ENCODE results near the gene TREX2.

Gene TREX2

GRCh38 chrX:153411988-153412574, 33.8 kb downstream of the TREX2 start:
- peak; percentile 48; the same call in 2 of the 3 replicates for ATAC-seq (ENCODE audit: low read depth)
- no peak overlapping the region for H3K27ac ChIP-seq (ENCODE audit: poor library complexity, severe bottlenecking)

GRCh38 chrX:153411255-153411987, 34.4 kb downstream of the TREX2 start, which contains the start of gene ZFP92:
TSS of gene ZFP92 (plus strand) at chrX:153411472. CDS start at chrX:153418323, 6,851 bp downstream.
- TF ChIP-seq CTCF (IDR thresholded peaks at IDR 0.05; ENCODE audit: poor library complexity, severe bottlenecking), result no peak
- peak; percentile 48 for ATAC-seq (ENCODE audit: low read depth)

More at GRCh38 chrX:153411988-153412574, 33.8 kb downstream of the TREX2 start:
- H3K4me3 ChIP-seq (ENCODE audit: severe bottlenecking), result peak overlapping the region; percentile 37
- H3K9me3 ChIP-seq (ENCODE audit: severe bottlenecking), result no peaks in the 10 kb centered on the region
- no peaks in the 10 kb centered on the region for H3K36me3 ChIP-seq (ENCODE audit: low read depth)
- H3K27me3 ChIP-seq (ENCODE audit: insufficient read depth, poor library complexity, severe bottlenecking), result no peaks in the 10 kb centered on the region
- DNase-seq (ENCODE audit: low spot score), result no peak
- no peaks in the 10 kb centered on the region for H3K4me1 ChIP-seq (ENCODE audit: insufficient read depth, poor library complexity, severe bottlenecking)
- TF ChIP-seq CTCF (IDR thresholded peaks at IDR 0.05; ENCODE audit: poor library complexity, severe bottlenecking), result no peak

GRCh38 chrX:153410888-153411254, 35.0 kb downstream of the TREX2 start:
- H3K36me3 ChIP-seq (ENCODE audit: low read depth), result no peaks in the 10 kb centered on the region
- DNase-seq (ENCODE audit: low spot score) (no peak), ATAC-seq (ENCODE audit: low read depth) (no peak)
- H3K9me3 ChIP-seq (ENCODE audit: severe bottlenecking), result no peaks in the 10 kb centered on the region
- no peak for TF ChIP-seq CTCF (IDR thresholded peaks at IDR 0.05; ENCODE audit: poor library complexity, severe bottlenecking)
- H3K27me3 ChIP-seq (ENCODE audit: insufficient read depth, poor library complexity, severe bottlenecking), result no peaks in the 10 kb centered on the region
- H3K4me3 ChIP-seq (ENCODE audit: severe bottlenecking), result peak overlapping the region; percentile 37
- H3K27ac ChIP-seq (ENCODE audit: poor library complexity, severe bottlenecking), result no peak overlapping the region
- H3K4me1 ChIP-seq (ENCODE audit: insufficient read depth, poor library complexity, severe bottlenecking), result no peaks in the 10 kb centered on the region

More at GRCh38 chrX:153411255-153411987, 34.4 kb downstream of the TREX2 start, which contains the start of gene ZFP92:
- Histone ChIP-seq H3K4me3 (ENCODE audit: severe bottlenecking) (peak within 1 kb of the TSS; percentile 37), H3K27ac (ENCODE audit: poor library complexity, severe bottlenecking) (no peak within 1 kb of the TSS), H3K27me3 (ENCODE audit: insufficient read depth, poor library complexity, severe bottlenecking) (no peaks in the 10 kb centered on the region), H3K9me3 (ENCODE audit: severe bottlenecking) (no peaks in the 10 kb centered on the region), H3K36me3 (ENCODE audit: low read depth) (no peaks in the 10 kb centered on the region), H3K4me1 (ENCODE audit: insufficient read depth, poor library complexity, severe bottlenecking) (no peaks in the 10 kb centered on the region)
- DNase-seq (ENCODE audit: low spot score), result no peak

GRCh38 chrX:153410373-153410772, 35.5 kb downstream of the TREX2 start:
- no peaks in the 10 kb centered on the region for H3K4me1 ChIP-seq (ENCODE audit: insufficient read depth, poor library complexity, severe bottlenecking)
- ATAC-seq (ENCODE audit: low read depth), result no peak

More at GRCh38 chrX:153410373-153410772, 35.5 kb downstream of the TREX2 start:
- no peak for DNase-seq (ENCODE audit: low spot score)
- Histone ChIP-seq H3K27me3 (ENCODE audit: insufficient read depth, poor library complexity, severe bottlenecking) (no peaks in the 10 kb centered on the region), H3K9me3 (ENCODE audit: severe bottlenecking) (no peaks in the 10 kb centered on the region), H3K4me3 (ENCODE audit: severe bottlenecking) (no peak overlapping the region), H3K27ac (ENCODE audit: poor library complexity, severe bottlenecking) (no peak overlapping the region), H3K36me3 (ENCODE audit: low read depth) (no peaks in the 10 kb centered on the region)
- no peak for TF ChIP-seq CTCF (IDR thresholded peaks at IDR 0.05; ENCODE audit: poor library complexity, severe bottlenecking)

Data from RWPE2 (cell line).